Smooth muscle cell (in vitro differentiated cells): Measurements from ENCODE around the gene COL20A1. TPM values are rescaled to one million over a fixed set of nuclear protein-coding genes. Genes with fewer than 3 reads are reported as not detected.

Source experiments
- DNase-seq: peaks from one replicate; lab custom pipeline; 2025; ENCODE audit not compliant: unreplicated experiment; lab: John Stamatoyannopoulos, UW
- H2AFZ ChIP-seq: fragments of 200-600 bp; sonication (generic); 2 replicates; pipeline ENCODE4 v1.6.0; 2016; ENCODE audit warnings: antibody characterized with exemption, low read depth, mild to moderate bottlenecking
- H3F3A ChIP-seq: fragments of 200-600 bp; sonication (generic); 2 replicates; pipeline ENCODE4 v1.6.0; 2017; ENCODE audit warnings: antibody characterized with exemption, low read depth
- H3K27ac ChIP-seq: fragments of 200-600 bp; sonication (generic); 2 replicates; pipeline ENCODE4 v1.5.1; 2016; ENCODE audit warnings: low read depth, mild to moderate bottlenecking
- H3K27me3 ChIP-seq: fragments of 200-600 bp; sonication (generic); 2 replicates; pipeline ENCODE4 v1.6.1; 2016; ENCODE audit warnings: low read depth, mild to moderate bottlenecking
- H3K36me3 ChIP-seq: fragments of 200-600 bp; sonication (generic); 2 replicates; pipeline ENCODE4 v1.5.1; 2016; ENCODE audit warnings: low read depth
- H3K4me1 ChIP-seq: fragments of 200-600 bp; sonication (generic); 2 replicates; pipeline ENCODE4 v1.5.1; 2016; ENCODE audit warnings: low read depth
- H3K4me2 ChIP-seq: fragments of 200-600 bp; sonication (generic); 2 replicates; pipeline ENCODE4 v1.6.0; 2016; ENCODE audit warnings: mild to moderate bottlenecking
- H3K4me3 ChIP-seq: fragments of 200-600 bp; sonication (generic); 2 replicates; pipeline ENCODE4 v1.5.1; 2016; ENCODE audit warnings: mild to moderate bottlenecking
- H3K79me2 ChIP-seq: fragments of 200-600 bp; sonication (generic); 2 replicates; pipeline ENCODE4 v1.6.0; 2016; ENCODE audit warnings: low read depth, mild to moderate bottlenecking
- H3K9ac ChIP-seq: fragments of 200-600 bp; sonication (generic); 2 replicates; pipeline ENCODE4 v1.6.0; 2016; ENCODE audit warnings: low read depth
- H3K9me3 ChIP-seq: fragments of 200-600 bp; sonication (generic); replicated peaks from 2 replicates; pipeline ENCODE4 v1.5.1; 2016; ENCODE audit warnings: low read depth
- H4K20me1 ChIP-seq: fragments of 200-600 bp; sonication (generic); 2 replicates; pipeline ENCODE4 v1.6.0; 2016; ENCODE audit warnings: low read depth
- CTCF ChIP-seq: fragments of 200-600 bp; sonication (generic); IDR thresholded peaks from 2 replicates; pipeline ENCODE4 v1.5.1; 2017; ENCODE audit warnings: borderline replicate concordance, mild to moderate bottlenecking, antibody characterized with exemption; ENCODE audit not compliant: insufficient read depth, poor library complexity, severe bottlenecking
- WGBS: methylation state at CpG from one replicate; pipeline ENCODE4 v1.1.7; 2016; ENCODE audit warnings: low lambda C conversion rate; 5-methylcytosine and 5-hydroxymethylcytosine counted together
- polyA plus RNA-seq: library from polyadenylated mRNA; unstranded; fragments of >200 nt; fragmentation: Nextera tagmentation; extraction: Ambion mirVana; gene quantifications from 2 replicates; pipeline ENCODE4 v1.2.1, GENCODE V29; 2016
- total RNA-seq: library from RNA; depleted of rRNA; stranded (reverse); fragments of >200 nt; gene quantifications from 2 replicates; pipeline ENCODE4 v1.2.3, GENCODE V29; 2014

The COL20A1 gene
- total and polyA plus RNA-seq, 2 experiments from 2014 or later, result 0.23 to 0.36 TPM

DNA sequence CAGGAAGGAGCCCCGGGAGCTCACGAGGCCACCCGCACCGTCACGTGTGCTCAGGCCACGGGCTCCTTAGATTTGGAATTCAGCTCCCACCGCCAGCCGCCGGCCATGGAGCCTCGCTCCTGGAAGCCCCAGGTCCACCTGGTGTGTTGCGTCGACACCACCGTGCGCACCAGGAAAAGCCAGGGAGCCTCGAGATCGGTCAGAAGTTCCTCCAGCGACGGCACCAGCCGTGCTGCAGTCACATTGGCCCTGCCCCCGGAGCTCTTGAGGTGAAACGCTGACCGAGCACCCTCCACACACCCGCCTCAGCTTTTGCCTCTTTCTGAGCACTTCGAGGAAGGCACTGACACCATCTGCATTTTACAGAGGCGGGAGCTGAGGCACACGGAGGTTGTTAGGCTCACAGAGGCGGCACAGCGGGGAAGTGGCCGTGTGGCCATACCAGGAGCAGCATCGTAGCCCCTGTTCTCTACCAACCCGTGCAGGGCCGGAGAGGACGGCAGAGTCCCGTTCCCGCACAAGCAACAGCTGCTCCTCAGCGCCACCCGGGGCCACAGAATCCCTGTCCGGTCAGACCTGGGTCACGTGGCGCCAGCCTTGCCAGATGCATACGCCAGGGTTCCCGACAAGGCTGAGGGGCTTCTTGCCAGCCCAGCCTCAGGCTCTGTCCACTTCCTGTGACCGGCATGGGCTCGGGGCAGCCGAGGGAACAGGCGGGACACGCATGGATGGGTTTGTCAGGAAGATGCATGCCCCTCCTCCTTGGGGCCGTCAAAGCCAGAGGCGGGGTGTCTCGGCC lies 46.3 kb upstream of the COL20A1 start:
- Histone ChIP-seq H4K20me1 (no peaks in the 10 kb centered on the region), H2AFZ (no peak overlapping the region), H3K4me1 (no peaks in the 10 kb centered on the region), H3F3A (no peaks in the 10 kb centered on the region), H3K4me3 (no peak overlapping the region), H3K27me3 (no peaks in the 10 kb centered on the region), H3K9me3 (no peaks in the 10 kb centered on the region), H3K36me3 (no peaks in the 10 kb centered on the region), H3K9ac (no peak overlapping the region), H3K27ac (no peak overlapping the region), H3K4me2 (no peak overlapping the region), H3K79me2 (no peaks in the 10 kb centered on the region)
- TF ChIP-seq CTCF, result no peak
- DNase-seq, result no peak
- 81% methylated on average over 49 of the region's 50 CpGs for whole genome bisulfite sequencing

DNA sequence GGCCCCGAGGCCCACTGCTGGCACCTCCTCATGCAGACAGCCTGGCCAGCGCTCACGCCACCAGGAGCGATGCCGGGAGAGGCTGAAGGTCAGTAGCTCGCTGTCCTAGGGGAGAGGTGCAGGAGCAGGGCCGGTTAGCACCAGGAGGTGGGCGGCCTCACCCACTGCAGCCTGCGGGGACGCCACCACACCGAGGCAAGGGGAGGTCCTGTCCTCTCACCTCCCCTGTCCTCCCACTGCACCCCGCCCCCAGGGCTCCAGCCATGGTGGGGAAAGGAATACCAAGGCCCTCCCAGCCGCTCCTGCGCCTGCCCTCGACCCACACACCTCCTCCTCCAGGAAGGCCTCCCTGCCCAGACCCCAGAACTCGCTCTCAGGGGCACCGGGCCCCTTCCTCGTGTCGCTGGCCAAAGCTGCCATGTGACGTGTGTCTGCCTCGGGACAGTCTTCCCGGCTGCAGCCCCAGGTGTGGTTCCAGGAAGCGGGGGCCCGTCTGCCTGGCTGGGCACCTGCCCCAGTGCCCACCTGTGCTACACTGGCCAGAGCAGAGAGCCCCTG lies 45.2 kb upstream of the COL20A1 start:
- Histone ChIP-seq H3K27me3 (no peaks in the 10 kb centered on the region), H3K9ac (no peak overlapping the region), H4K20me1 (no peaks in the 10 kb centered on the region), H2AFZ (no peak overlapping the region), H3K36me3 (no peaks in the 10 kb centered on the region), H3K79me2 (no peaks in the 10 kb centered on the region), H3K9me3 (no peaks in the 10 kb centered on the region), H3F3A (no peaks in the 10 kb centered on the region), H3K4me1 (peaks cover 7% of the 10 kb centered on the region), H3K4me2 (no peak overlapping the region), H3K4me3 (no peak overlapping the region), H3K27ac (no peak overlapping the region)
- WGBS, result 91% methylated on average over 22 of the region's 24 CpGs
- no peak for TF ChIP-seq CTCF
- DNase-seq, result no peak

GRCh38 chr20:63248835-63249591 lies 44.0 kb upstream of the COL20A1 start:
- Histone ChIP-seq H3K9me3 (no peaks in the 10 kb centered on the region), H3K36me3 (no peaks in the 10 kb centered on the region), H4K20me1 (no peaks in the 10 kb centered on the region), H3K4me1 (peaks cover 16% of the 10 kb centered on the region), H2AFZ (no peak overlapping the region), H3K79me2 (no peaks in the 10 kb centered on the region), H3F3A (no peaks in the 10 kb centered on the region), H3K27me3 (peaks cover 12% of the 10 kb centered on the region), H3K9ac (no peak overlapping the region), H3K4me3 (no peak overlapping the region), H3K27ac (no peak overlapping the region), H3K4me2 (no peak overlapping the region)
- 87% methylated on average over 25 of the region's 25 CpGs for WGBS
- DNase-seq, result no peak
- TF ChIP-seq CTCF, result no peak
